GM18873 (cell line): Measurements from ENCODE around the gene ASPRV1.

Experiments
- ATAC-seq: cut with Tn5 transposase; IDR thresholded peaks from one replicate; pipeline ENCODE4 v1.9.1; 2021; ENCODE audit warnings: mild to moderate bottlenecking, moderate library complexity, moderate number of reproducible peaks; ENCODE audit not compliant: unreplicated experiment, low FRiP score

Gene ASPRV1

DNA sequence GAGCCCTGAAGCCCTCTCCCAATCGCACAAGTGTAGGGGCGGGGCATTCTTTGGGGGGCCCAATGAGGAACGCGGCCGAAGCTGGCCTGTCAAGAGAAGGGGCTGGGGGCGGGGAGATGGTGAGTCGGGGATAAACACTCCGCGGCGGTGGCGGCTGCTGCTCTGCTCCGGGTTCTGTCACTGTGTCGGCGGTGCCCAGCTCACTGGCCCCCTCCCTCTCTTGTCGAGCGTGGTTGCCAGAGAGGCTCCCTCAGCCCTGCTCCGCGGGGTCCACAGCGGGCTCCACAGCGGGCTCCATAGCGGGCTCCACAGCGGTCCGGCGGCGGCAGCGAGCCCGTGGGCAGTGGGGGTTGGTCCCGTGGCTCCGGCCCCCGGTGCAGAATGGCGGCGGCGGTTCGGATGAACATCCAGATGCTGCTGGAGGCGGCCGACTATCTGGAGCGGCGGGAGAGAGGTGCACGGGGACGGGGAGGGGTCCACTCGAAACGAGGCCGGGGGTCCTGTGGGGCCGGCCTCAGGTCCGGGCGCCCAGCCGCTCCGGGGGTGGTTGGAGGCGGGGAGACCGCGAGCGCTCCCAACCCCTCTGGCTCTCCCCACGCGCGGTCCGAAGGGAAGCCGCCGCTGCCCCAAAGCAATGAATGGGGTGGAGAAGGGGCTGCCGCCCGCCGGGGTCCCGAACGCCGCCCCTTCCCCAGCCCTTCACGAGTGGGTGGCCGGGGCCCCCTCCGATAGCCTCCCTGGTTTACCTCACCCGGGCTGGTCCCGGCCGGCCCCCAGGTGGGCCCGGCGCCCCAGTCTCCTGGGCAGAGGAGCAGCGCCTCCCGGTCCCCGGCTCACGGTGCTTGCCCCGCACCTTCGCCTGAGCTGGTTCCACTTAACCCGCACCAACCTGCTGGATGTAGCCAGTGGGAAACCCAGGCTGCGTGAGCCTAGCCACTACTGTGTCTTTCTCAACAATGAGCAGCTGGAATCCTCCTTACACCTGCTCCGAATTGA is 46.2 kb downstream of the ASPRV1 start, which contains the start of gene MXD1:
Gene MXD1 (plus strand): TSS at position 160 of the 996 bp plus-strand sequence. CDS start 222 bp downstream, at position 382.
- no peak for ATAC-seq

DNA sequence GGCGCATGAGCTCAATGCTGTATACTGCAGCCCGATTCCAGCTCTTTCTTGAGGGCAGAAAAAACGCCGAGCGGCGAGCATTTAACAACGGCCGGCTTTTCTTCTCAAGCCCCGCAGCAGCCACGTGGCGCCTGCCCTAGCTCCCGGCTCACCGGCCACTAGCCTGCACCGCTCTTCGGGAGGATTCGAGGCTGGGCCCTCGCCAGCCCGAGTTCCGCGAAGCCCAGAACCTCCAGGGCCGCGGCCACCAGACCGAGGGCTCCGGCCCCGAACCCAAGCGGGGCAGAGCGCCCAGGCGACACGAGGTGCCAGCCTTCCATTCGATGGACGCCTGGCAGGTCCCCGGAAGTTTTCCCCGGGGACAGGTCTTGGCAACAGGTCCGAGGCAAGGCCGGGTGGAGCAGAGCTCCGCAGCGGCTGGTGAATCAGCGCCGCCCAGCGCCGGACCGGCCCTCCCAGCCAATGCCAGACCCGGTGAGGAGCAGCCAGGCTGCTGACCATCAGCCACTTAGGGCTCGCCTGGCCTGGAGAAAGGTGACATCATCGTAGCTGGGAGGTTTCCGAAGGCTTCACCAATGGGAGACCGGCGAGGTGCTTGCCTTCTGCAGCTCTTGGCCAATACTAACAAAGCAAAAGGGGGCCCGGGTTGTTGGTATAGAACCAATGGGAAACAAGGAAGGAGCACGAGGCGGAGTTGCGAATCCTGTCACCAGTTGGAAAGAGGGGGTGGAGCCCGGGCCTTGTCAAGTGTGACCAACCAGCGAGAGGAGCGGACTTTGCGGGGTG is 47.1 kb downstream of the ASPRV1 start:
- peak; percentile 92 for ATAC-seq

DNA sequence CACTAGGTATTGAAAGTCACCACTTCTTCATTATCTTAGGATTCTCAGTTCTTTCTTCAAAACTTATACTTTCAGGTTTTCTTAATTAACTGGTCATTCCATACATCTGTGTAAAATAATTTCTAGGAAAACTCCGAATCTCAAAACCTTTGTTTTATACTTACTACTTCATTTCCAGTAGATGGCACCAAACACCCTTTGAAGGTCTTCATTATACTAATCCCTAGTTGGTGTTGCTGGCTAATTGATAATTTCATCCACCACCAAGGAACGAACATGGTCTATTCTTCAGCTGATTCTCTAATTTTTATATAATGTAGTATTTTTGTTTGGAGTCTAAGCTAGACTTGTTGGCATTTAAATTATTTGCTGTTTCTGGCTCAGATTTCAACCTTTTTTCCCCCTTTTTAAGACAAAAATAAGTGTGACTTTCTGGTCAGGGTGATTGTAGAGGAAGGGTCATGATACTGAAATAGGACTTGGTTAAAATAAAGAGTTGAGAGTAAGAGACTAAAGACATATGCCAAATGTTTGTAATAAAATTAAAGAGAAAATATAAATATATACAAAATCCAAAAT is 49.4 kb downstream of the ASPRV1 start:
- ATAC-seq = no peak
